GM19099 (cell line): Measurements from ENCODE around the gene KCNJ8.

ENCODE experiments used
- POLR2A ChIP-seq: IDR thresholded peaks from 3 replicates; pipeline ENCODE4 v1.6.1; 2011; ENCODE audit warnings: low read depth; ENCODE audit not compliant: insufficient read length; ENCODE audit errors: extremely low read depth

Gene KCNJ8

GRCh38 chr12:21757735-21758134 lies 16.8 kb downstream of the KCNJ8 start:
- TF ChIP-seq POLR2A: no peak

DNA sequence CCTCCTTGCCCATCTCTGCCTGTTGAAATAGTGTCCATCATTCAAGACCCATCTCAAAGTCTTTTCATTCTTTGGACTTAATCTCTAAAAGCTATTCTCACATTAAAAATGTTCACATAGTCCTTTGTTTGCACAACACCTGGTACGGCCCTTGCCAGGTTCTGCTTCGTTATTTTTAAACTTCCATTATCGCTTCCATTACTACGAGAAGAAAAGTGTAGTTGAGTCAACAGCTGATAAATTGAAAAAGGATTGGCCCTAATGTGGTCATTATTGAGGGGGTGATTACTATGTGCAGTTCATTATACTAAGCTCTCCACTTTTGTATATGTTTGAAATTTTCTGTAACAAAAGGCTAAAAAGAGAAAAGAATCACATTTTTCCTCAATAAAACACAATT lies 17.8 kb downstream of the KCNJ8 start:
- no peak for TF ChIP-seq POLR2A

GRCh38 chr12:21751517-21751916 lies 23.0 kb downstream of the KCNJ8 start:
- no peak for TF ChIP-seq POLR2A

DNA sequence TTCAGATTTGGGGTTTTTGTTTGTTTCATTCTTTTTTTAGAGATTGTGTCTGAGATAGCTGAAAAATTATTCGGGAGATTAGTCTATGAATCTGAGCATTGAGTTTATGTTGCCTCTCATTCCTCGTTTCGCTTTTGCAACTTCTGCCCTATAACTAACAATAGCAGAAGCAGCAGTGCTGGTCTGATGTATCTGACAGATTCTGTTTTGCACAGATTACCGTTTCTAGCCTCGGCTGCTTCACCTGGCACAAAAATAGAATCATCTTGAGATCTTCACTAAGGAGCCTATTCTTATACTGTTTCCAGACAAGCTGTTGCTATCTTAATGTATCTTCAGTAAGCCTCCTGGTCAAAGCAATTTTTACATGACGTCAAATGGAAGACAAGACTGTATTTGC lies 29.2 kb downstream of the KCNJ8 start:
- no peak for TF ChIP-seq POLR2A

DNA sequence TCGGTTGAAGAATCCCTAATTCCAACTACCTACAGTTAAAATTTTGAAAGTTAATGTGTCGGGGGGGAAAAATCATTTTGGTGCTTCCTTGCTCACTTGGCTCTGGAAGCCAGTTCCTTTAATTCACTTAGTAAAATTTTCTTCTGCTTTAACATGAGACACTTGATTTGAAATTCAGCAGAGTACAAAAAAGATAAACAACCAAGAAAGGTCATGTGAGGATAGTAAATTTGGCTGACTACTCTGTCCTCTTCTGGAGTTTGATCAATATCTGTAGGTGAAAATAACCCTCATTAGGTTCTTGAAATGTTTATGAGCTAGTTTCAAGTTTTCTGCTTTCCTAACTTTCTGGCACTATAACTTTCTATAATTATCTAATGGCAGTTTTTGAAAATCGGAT lies 43.4 kb downstream of the KCNJ8 start:
- no peak for TF ChIP-seq POLR2A

GRCh38 chr12:21725731-21726130 lies 48.8 kb downstream of the KCNJ8 start:
- no peak for TF ChIP-seq POLR2A

DNA sequence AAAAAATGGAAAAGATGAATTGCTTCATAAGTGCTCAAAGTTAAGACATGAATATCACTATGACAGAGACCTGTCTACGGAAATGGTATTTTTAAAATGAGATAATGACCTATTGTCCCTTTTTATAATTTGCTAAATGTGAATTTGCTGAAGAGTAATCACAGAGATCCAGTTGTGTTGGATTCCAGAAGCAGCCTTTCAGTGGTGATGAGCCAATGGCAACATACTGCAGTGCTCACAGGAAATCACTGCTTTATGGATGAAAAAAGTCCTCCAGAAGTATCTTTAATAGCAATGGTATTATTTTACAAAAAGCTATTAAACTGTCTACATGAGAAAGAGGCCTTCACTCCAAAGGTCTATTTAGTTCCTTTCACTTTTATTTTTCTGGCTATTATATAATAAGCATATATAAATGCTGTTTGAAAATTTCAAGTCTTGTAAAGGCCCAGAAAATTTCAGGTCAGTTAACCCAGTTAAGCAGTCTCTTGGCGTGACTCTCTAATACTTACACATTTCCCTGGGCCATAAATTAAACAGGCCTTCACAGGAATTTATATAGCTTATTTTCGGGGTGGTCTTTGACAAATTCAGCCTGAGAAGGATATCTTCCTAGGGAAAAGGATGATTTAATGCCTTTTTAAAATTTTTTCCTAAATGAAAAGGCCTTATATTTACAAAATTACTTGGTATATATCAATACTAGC lies 55.4 kb downstream of the KCNJ8 start:
- no peak for TF ChIP-seq POLR2A

- TF ChIP-seq POLR2A: no peak
Measured at GRCh38 chr12:21718403-21718802, 56.1 kb downstream of the KCNJ8 start.

GRCh38 chr12:21717767-21718166 lies 56.7 kb downstream of the KCNJ8 start:
- TF ChIP-seq POLR2A: no peak

DNA sequence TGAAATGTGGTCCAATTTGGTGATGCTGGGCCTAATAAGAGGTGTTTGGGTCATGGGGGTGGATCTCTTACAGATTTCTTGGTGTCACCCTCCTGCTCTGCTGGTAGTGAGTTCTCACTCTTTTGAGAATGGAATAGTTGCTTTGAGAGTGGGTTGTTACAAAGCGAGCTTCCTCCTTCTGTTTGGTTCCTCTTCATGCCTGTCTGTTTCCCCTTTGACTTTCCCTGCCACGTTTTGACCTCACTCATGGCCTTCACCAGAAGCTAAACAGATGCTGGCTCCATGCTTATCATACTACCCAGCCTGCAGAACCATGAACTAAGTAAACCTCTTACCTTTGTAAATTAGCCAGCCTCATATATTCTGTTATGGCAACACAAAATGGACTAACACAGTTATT lies 59.1 kb downstream of the KCNJ8 start:
- no peak for TF ChIP-seq POLR2A
